ENCODE results near the gene SLC9A7.
"Not testable (repeated sequence)": the region's sequence is repeated elsewhere in the genome, so short reads cannot be mapped to it uniquely, and the experiment has no call there.

Gene SLC9A7

GRCh38 chrX:46758956-46759644 lies at the start of gene SLC9A7:
SLC9A7 (minus strand) TSS chrX:46759118; CDS start chrX:46759029, 89 bp downstream.
- peak; percentile 79 for DNase-seq (ENCODE audit: low spot score)

- no peak for DNase-seq (ENCODE audit: low spot score)
These were observed 46.4 kb upstream of the SLC9A7 start for GRCh38 chrX:46805270-46805669.

- DNase-seq (ENCODE audit: low spot score): no peak
These were observed 44.2 kb upstream of the SLC9A7 start for GRCh38 chrX:46803140-46803539.

- DNase-seq (ENCODE audit: low spot score): peak; percentile 65
These were observed 37.8 kb upstream of the SLC9A7 start for GRCh38 chrX:46796574-46797191.

- DNase-seq (ENCODE audit: low spot score): no peak
These were observed 34.6 kb upstream of the SLC9A7 start for GRCh38 chrX:46793386-46794143.

- DNase-seq (ENCODE audit: low spot score): no peak
These were observed 33.9 kb upstream of the SLC9A7 start for GRCh38 chrX:46792810-46793188.

GRCh38 chrX:46791927-46792809 lies 33.2 kb upstream of the SLC9A7 start:
- peak; percentile 15 for DNase-seq (ENCODE audit: low spot score)

- no peak for DNase-seq (ENCODE audit: low spot score)
These were observed 30.0 kb upstream of the SLC9A7 start for GRCh38 chrX:46788902-46789301.

GRCh38 chrX:46784437-46784836 lies 25.5 kb upstream of the SLC9A7 start:
- DNase-seq (ENCODE audit: low spot score): not testable (repeated sequence)

- DNase-seq (ENCODE audit: low spot score): no peak
These were observed 23.1 kb upstream of the SLC9A7 start for GRCh38 chrX:46782034-46782433.

GRCh38 chrX:46777971-46778810 lies 19.3 kb upstream of the SLC9A7 start:
- DNase-seq (ENCODE audit: low spot score): no peak

- no peak for DNase-seq (ENCODE audit: low spot score)
These were observed 11.9 kb upstream of the SLC9A7 start for GRCh38 chrX:46770817-46771163.

- no peak for DNase-seq (ENCODE audit: low spot score)
These were observed 11.3 kb upstream of the SLC9A7 start for GRCh38 chrX:46770000-46770816.

GRCh38 chrX:46762963-46763362 lies 4.0 kb upstream of the SLC9A7 start:
- no peak for DNase-seq (ENCODE audit: low spot score)

GRCh38 chrX:46759645-46759974 lies 692 bp upstream of the SLC9A7 start:
- DNase-seq (ENCODE audit: low spot score): no peak

GRCh38 chrX:46758163-46758955 lies 559 bp downstream of the SLC9A7 start:
- peak; percentile 0 for DNase-seq (ENCODE audit: low spot score)

- no peak for DNase-seq (ENCODE audit: low spot score)
These were observed 1.3 kb downstream of the SLC9A7 start for GRCh38 chrX:46757593-46757992.

- DNase-seq (ENCODE audit: low spot score): no peak
These were observed 1.9 kb downstream of the SLC9A7 start for GRCh38 chrX:46757052-46757451.

- DNase-seq (ENCODE audit: low spot score): no peak
These were observed 3.2 kb downstream of the SLC9A7 start for GRCh38 chrX:46755671-46756070.

- DNase-seq (ENCODE audit: low spot score): no peak
These were observed 4.3 kb downstream of the SLC9A7 start for GRCh38 chrX:46754586-46755061.

Measured in CD4-positive, alpha-beta T cell treated with Interleukin-2 at 100 ng/mL for 4 hours (primary cell).